ENCODE results near the gene MS4A18. TPM values are rescaled to one million over a fixed set of nuclear protein-coding genes. Genes with fewer than 3 reads are reported as not detected.

Gene MS4A18
- total RNA-seq, 1 donor = not detected

DNA sequence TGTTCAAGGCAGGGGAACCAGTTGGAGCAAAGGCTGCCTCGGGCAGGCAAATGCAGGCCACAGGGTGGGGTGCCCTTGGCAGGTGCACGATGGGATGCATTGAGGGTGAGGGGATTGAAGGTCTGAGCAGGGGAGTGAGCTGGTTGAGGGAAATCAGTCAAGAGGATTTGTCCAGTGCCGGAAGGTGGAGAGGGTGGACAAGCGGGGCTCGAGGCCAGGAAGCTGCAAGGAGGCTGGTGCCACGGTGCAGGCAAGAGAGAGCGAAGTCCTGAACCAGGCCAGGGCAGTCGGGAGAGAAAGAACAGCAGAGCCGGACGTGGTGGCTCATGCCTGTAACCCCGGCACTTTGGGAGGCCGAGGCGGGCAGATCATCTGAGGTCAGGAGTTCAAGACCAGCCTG lies 50.2 kb downstream of the MS4A18 start:
- TF ChIP-seq, protein P1, sequence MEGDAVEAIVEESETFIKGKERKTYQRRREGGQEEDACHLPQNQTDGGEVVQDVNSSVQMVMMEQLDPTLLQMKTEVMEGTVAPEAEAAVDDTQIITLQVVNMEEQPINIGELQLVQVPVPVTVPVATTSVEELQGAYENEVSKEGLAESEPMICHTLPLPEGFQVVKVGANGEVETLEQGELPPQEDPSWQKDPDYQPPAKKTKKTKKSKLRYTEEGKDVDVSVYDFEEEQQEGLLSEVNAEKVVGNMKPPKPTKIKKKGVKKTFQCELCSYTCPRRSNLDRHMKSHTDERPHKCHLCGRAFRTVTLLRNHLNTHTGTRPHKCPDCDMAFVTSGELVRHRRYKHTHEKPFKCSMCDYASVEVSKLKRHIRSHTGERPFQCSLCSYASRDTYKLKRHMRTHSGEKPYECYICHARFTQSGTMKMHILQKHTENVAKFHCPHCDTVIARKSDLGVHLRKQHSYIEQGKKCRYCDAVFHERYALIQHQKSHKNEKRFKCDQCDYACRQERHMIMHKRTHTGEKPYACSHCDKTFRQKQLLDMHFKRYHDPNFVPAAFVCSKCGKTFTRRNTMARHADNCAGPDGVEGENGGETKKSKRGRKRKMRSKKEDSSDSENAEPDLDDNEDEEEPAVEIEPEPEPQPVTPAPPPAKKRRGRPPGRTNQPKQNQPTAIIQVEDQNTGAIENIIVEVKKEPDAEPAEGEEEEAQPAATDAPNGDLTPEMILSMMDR (IDR thresholded peaks at IDR 0.05; ENCODE audit: insufficient read depth, low read length) = no peak
- H3K4me3 ChIP-seq (ENCODE audit: low read depth, low read length) = no peak overlapping the region
- no peak for DNase-seq (ENCODE audit: low read depth)

DNA sequence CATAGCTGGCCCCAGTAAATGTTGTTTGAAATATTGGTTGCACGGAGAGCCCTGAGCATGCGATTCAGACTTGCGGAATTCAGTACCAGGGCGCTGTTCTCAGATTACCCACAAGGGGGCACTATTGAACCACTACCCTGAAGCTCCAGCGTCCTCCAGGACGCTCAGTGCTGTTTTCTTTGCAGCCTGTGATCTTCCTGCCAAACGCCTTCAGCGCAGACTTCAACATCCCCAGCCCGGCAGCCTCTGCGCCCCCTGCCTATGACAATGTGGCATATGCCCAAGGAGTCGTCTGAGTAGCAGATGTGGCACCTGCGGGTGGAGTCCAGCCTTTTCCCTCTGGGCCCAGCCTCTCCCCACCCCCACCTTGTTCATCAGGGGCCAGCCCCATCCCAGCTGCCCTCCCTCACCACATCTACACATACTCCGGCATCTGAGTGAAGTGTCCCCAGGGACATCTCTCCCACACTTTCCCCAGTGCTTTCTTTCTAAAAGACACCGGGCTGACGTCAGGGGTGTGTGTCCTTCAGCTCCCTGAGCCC lies 51.0 kb downstream of the MS4A18 start:
- no peak overlapping the region for H3K4me3 ChIP-seq (ENCODE audit: low read depth, low read length)
- DNase-seq (ENCODE audit: low read depth) = peak; percentile 93
- TF ChIP-seq, protein P1 (IDR thresholded peaks at IDR 0.05; ENCODE audit: insufficient read depth, low read length) = peak; percentile 95

DNA sequence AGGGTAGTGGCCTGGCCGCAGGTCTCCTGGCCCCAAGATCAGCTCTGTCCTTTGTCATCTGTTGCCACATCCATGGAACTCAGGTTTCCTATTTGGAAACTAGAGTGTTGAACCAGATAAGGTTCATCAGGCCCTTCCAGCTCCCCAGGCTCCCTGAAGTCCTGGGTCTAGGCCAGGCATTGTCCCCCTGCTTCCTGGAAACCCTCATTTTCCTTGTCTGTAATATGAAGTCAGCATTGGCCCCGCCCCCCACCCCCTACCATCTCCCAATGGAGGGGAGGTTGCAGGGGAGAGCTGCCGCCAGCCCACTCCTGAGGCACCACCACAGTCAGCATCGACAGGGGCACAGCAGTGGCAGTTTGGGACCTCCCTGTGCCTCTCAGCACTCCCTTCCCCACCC lies 51.6 kb downstream of the MS4A18 start:
- TF ChIP-seq, protein P1 (IDR thresholded peaks at IDR 0.05; ENCODE audit: insufficient read depth, low read length) = no peak

DNA sequence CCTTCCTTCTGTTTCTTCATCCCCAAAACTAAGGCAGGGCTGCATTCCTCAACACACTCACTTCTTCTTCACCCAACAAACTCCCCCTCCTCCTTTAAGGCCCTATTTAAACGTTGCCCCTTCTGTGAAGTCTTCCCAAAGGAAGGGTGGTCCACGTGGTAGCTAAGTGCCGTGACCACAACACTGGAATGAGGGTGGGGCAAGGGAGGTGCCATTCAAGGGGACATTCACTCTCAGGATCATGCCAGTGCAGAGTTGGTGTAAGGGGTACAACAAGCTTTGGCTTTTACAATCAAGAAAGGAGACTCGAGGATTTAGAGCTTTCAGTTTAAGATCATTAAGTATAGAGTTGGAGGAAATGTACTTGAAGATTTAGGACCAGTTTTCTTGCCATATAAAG lies 52.6 kb downstream of the MS4A18 start:
- TF ChIP-seq, protein P1 (IDR thresholded peaks at IDR 0.05; ENCODE audit: insufficient read depth, low read length) = no peak
- H3K4me3 ChIP-seq (ENCODE audit: low read depth, low read length) = no peak overlapping the region
- no peak for DNase-seq (ENCODE audit: low read depth)

More for the DNA sequence above, 51.6 kb downstream of the MS4A18 start:
- no peak overlapping the region for H3K4me3 ChIP-seq (ENCODE audit: low read depth, low read length)
- no peak for DNase-seq (ENCODE audit: low read depth)

DNA sequence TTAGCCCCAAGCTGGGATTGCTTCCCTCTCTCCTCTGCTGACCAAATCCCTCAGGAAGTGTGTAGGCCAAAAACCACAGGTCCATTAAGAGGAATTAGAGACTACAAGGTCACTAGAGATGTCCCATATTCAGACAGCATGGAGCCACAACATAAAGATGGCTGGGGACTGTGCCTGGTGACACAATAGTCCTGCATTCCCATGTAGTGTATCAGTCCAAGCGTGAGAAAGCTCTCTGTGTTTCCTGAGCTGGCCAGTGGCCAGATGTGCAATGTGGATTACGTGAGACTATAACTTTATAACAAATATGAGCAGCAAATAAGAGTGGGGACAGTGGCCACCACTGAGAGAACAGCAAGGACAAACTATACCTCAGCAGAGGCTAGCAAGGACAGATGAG lies 53.1 kb downstream of the MS4A18 start:
- TF ChIP-seq, protein P1 (IDR thresholded peaks at IDR 0.05; ENCODE audit: insufficient read depth, low read length) = no peak
- no peak overlapping the region for H3K4me3 ChIP-seq (ENCODE audit: low read depth, low read length)
- peak; percentile 77 for DNase-seq (ENCODE audit: low read depth)

DNA sequence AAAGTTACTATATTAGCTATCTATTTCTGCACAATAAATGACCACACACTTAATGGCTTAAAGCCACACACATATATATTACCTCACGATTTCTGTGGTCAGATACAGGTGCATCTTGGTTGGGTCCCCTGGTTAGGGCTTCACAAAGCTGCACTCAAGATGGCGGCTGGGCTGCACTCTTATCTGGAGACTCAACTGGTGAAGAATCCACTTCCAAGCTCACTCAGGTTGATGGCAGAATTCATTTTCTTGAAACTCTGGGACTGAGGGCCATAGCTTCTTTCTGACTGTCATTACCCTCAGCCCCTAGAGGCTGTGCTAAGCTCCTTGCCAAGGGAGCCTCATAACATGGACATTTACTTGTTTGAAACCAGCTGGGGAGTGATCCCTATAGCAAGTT lies 55.5 kb downstream of the MS4A18 start:
- TF ChIP-seq, protein P1 (IDR thresholded peaks at IDR 0.05; ENCODE audit: insufficient read depth, low read length) = no peak
- DNase-seq (ENCODE audit: low read depth) = no peak
- no peak overlapping the region for H3K4me3 ChIP-seq (ENCODE audit: low read depth, low read length)

DNA sequence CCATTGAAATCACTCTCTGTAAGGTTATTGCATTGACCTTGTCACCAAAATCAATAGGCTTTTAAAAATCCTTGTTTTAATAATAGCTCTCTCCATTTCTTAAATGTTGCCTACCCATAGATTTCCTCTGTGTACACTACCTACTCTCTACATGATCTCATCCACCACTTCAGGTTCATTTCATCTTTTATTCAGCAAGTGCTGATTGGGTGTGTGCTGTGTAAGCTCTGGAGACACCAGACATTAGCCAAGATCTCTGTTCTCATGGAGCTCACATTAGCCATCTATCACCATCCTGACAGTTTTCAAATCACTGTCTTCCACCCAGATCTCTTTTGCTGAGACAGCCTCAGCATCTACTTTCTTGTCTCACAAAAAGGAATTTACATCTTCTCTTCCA lies 56.3 kb downstream of the MS4A18 start:
- no peak overlapping the region for H3K4me3 ChIP-seq (ENCODE audit: low read depth, low read length)
- DNase-seq (ENCODE audit: low read depth) = no peak
- TF ChIP-seq, protein P1 (IDR thresholded peaks at IDR 0.05; ENCODE audit: insufficient read depth, low read length) = no peak

All from fibroblast of the aortic adventitia (primary cell).